KMS-11 (cell line): ENCODE results near the gene DIAPH2.
A peak's percentile ranks its signal among the peaks of the same experiment; 100 is the strongest.
"Not testable (repeated sequence)": the region's sequence is repeated elsewhere in the genome, so short reads cannot be mapped to it uniquely, and the experiment has no call there.

Experiments used
- H2AFZ ChIP-seq: fragments of 200-600 bp; sonication (generic); 2 replicates; pipeline ENCODE4 v1.6.1; 2016; ENCODE audit warnings: antibody characterized with exemption, mixed run types, low read depth
- H3K27ac ChIP-seq: fragments of 200-600 bp; sonication (generic); 2 replicates; pipeline ENCODE4 v1.6.1; 2016; ENCODE audit warnings: mild to moderate bottlenecking, mixed run types
- H3K27me3 ChIP-seq: fragments of 200-600 bp; sonication (generic); 2 replicates; pipeline ENCODE4 v1.6.1; 2017; ENCODE audit warnings: mild to moderate bottlenecking, low read depth, mixed run types, moderate library complexity; ENCODE audit not compliant: insufficient read depth
- H3K36me3 ChIP-seq: fragments of 200-600 bp; sonication (generic); 2 replicates; pipeline ENCODE4 v1.6.1; 2017; ENCODE audit warnings: mild to moderate bottlenecking, mixed run types; ENCODE audit not compliant: insufficient read depth
- H3K4me1 ChIP-seq: fragments of 200-600 bp; sonication (generic); 2 replicates; pipeline ENCODE4 v1.6.1; 2016; ENCODE audit warnings: mild to moderate bottlenecking, low read depth, mixed run types; ENCODE audit not compliant: poor library complexity, severe bottlenecking
- H3K4me2 ChIP-seq: fragments of 200-600 bp; sonication (generic); 2 replicates; pipeline ENCODE4 v1.7.0; 2016; ENCODE audit warnings: mild to moderate bottlenecking, mixed run types
- H3K4me3 ChIP-seq: fragments of 200-600 bp; sonication (generic); IDR thresholded peaks from 2 replicates; pipeline ENCODE4 v1.6.1; 2017; ENCODE audit warnings: low read depth, low read length, mixed read lengths; ENCODE audit not compliant: insufficient read depth
- H3K79me2 ChIP-seq: fragments of 200-600 bp; sonication (generic); 2 replicates; pipeline ENCODE4 v1.6.1; 2016; ENCODE audit warnings: low read depth, mixed run types; ENCODE audit not compliant: insufficient read depth
- H3K9ac ChIP-seq: fragments of 200-600 bp; sonication (generic); 2 replicates; pipeline ENCODE4 v1.6.1; 2016; ENCODE audit warnings: mild to moderate bottlenecking, mixed run types
- H4K20me1 ChIP-seq: fragments of 200-600 bp; sonication (generic); 2 replicates; pipeline ENCODE4 v1.6.1; 2016; ENCODE audit warnings: mild to moderate bottlenecking, mixed run types; ENCODE audit not compliant: insufficient read depth
- CTCF ChIP-seq: fragments of 200-600 bp; sonication (generic); conservative IDR thresholded peaks from 2 replicates; pipeline ENCODE4 v1.6.1; 2017; ENCODE audit warnings: low read depth, mild to moderate bottlenecking, antibody characterized with exemption, low read length, moderate library complexity, mixed read lengths

Gene DIAPH2

GRCh38 chrX:97401586-97402136 lies 717.0 kb downstream of the DIAPH2 start:
- peak overlapping the region; percentile 30; the same call in 1 of the 2 replicates for H3K9ac ChIP-seq
- H3K4me1 ChIP-seq: peaks cover 87% of the 10 kb centered on the region
- peak overlapping the region; percentile 81 for H3K4me2 ChIP-seq
- H3K36me3 ChIP-seq: no peaks in the 10 kb centered on the region
- H3K79me2 ChIP-seq: no peaks in the 10 kb centered on the region
- H2AFZ ChIP-seq: no peak overlapping the region
- peak overlapping the region; percentile 94 for H3K27ac ChIP-seq
- no peak for TF ChIP-seq CTCF
- no peak overlapping the region for H3K4me3 ChIP-seq
- H4K20me1 ChIP-seq: no peaks in the 10 kb centered on the region
- no peaks in the 10 kb centered on the region for H3K27me3 ChIP-seq

GRCh38 chrX:97402333-97402732 lies 717.7 kb downstream of the DIAPH2 start:
- no peak for TF ChIP-seq CTCF
- H3K27ac ChIP-seq: peak overlapping the region; percentile 94
- no peaks in the 10 kb centered on the region for H3K36me3 ChIP-seq
- H3K27me3 ChIP-seq: no peaks in the 10 kb centered on the region
- no peaks in the 10 kb centered on the region for H3K79me2 ChIP-seq
- peak overlapping the region; percentile 30; the same call in 1 of the 2 replicates for H2AFZ ChIP-seq
- H3K4me1 ChIP-seq: peaks cover 81% of the 10 kb centered on the region
- no peaks in the 10 kb centered on the region for H4K20me1 ChIP-seq
- H3K9ac ChIP-seq: no peak overlapping the region
- H3K4me3 ChIP-seq: no peak overlapping the region
- peak overlapping the region; percentile 81 for H3K4me2 ChIP-seq

- H3K4me3 ChIP-seq: no peak overlapping the region
- H3K27ac ChIP-seq: peak overlapping the region; percentile 94
- no peaks in the 10 kb centered on the region for H3K27me3 ChIP-seq
- no peaks in the 10 kb centered on the region for H3K36me3 ChIP-seq
- H3K79me2 ChIP-seq: no peaks in the 10 kb centered on the region
- H3K9ac ChIP-seq: no peak overlapping the region
- H2AFZ ChIP-seq: peak overlapping the region; percentile 30; the same call in 1 of the 2 replicates
- no peak for TF ChIP-seq CTCF
- peak overlapping the region; percentile 81 for H3K4me2 ChIP-seq
- peaks cover 75% of the 10 kb centered on the region for H3K4me1 ChIP-seq
- no peaks in the 10 kb centered on the region for H4K20me1 ChIP-seq
Observed at GRCh38 chrX:97402903-97403302, 718.3 kb downstream of the DIAPH2 start.

- H3K4me1 ChIP-seq: peaks cover 53% of the 10 kb centered on the region
- no peak overlapping the region for H2AFZ ChIP-seq
- no peaks in the 10 kb centered on the region for H3K36me3 ChIP-seq
- no peak overlapping the region for H3K9ac ChIP-seq
- no peak overlapping the region for H3K4me2 ChIP-seq
- no peak overlapping the region for H3K4me3 ChIP-seq
- TF ChIP-seq CTCF: no peak
- no peak overlapping the region for H3K27ac ChIP-seq
- no peaks in the 10 kb centered on the region for H4K20me1 ChIP-seq
- no peaks in the 10 kb centered on the region for H3K27me3 ChIP-seq
- H3K79me2 ChIP-seq: no peaks in the 10 kb centered on the region
Observed at GRCh38 chrX:97405031-97405660, 720.5 kb downstream of the DIAPH2 start.

- H4K20me1 ChIP-seq, H3K9ac ChIP-seq, H2AFZ ChIP-seq, H3K27ac ChIP-seq, H3K36me3 ChIP-seq, H3K4me2 ChIP-seq, H3K27me3 ChIP-seq, H3K4me1 ChIP-seq, H3K4me3 ChIP-seq, H3K79me2 ChIP-seq: not testable (repeated sequence)
Observed at GRCh38 chrX:97409632-97410415, 725.2 kb downstream of the DIAPH2 start.
